Astrocyte (in vitro differentiated cells and primary cell): Measurements from ENCODE around the gene DTNA.

Experiments used
- CTCF ChIP-seq: IDR thresholded peaks from 2 replicates; pipeline ENCODE4 v1.5.1; 2011; ENCODE audit warnings: low read depth, mild to moderate bottlenecking, inconsistent platforms, low read length, moderate library complexity; ENCODE audit not compliant: insufficient read depth
- EZH2 ChIP-seq: IDR thresholded peaks from 2 replicates; pipeline ENCODE4 v1.6.1; 2012; ENCODE audit warnings: mild to moderate bottlenecking, low read length, inconsistent platforms; ENCODE audit not compliant: insufficient read depth

DNA sequence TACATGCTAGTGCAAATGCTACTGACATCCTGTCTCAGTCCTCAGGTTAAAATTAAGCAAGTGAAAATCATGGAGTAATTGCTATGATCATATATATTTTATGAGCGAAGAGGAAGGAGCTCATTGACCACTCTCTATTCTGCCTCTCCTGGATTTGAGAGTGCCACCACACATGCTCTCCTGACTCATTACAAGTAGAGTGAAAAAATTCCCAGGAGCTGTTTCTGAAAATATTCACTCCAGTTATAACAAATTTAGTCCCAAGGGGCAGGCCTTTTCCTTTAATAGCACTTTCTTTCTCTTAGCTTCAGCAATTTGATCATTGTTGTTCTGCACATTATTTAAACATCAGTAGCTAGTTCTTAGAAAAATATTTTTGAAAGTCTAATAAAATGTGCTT, 176.1 kb downstream of the DTNA start:
- TF ChIP-seq CTCF (no peak), EZH2 (no peak)
